ENCODE results near the gene TMEM63A.
A peak's percentile ranks its signal among the peaks of the same experiment; 100 is the strongest.
"Not testable (repeated sequence)": the region's sequence is repeated elsewhere in the genome, so short reads cannot be mapped to it uniquely, and the experiment has no call there.

Gene TMEM63A

GRCh38 chr1:225881959-225882693, at the start of gene TMEM63A:
TMEM63A (minus strand) TSS chr1:225882380; CDS start chr1:225877580, 4,800 bp downstream.
- peak; percentile 94 for DNase-seq

DNA sequence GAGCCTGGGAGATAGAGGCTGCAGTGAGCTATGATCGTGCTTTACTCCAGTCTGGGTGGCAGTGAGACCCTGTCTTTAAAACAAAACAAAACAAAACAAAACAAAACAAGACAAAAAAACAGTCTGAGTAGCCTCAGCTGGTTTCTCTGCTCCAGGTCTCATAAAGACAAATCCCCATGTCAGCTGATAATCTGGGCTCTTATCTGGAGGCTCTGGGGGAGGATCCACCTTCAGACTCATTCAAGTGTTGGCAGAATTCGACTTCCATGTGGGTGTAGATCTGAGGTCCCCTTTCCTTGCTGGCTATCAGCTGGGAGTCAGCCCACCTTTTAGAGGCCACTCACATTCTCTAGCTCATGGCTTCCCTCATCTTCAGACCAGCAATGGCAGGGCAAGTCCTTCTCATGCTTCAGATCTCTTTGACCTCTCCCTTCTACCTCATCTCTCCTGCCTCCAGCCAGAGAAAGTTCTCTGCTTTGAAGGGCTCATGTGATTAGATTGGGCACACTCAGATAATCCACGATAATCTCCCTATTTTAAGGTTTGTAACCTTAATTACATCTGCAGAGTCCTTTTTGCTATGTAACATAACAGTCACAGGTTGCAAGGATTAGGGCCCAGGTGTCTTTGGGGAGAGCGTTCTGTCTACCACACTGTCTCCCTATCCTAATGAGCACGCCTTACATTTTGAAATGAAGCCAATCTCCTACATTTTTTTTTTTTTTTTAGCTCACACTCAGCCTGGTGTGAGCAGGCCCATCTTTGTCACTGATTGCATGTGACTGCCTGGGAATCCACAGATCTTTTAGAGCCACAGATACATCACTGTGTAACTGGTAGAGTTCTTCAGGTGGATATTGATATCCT, 49.3 kb upstream of the TMEM63A start:
- DNase-seq = no peak

DNA sequence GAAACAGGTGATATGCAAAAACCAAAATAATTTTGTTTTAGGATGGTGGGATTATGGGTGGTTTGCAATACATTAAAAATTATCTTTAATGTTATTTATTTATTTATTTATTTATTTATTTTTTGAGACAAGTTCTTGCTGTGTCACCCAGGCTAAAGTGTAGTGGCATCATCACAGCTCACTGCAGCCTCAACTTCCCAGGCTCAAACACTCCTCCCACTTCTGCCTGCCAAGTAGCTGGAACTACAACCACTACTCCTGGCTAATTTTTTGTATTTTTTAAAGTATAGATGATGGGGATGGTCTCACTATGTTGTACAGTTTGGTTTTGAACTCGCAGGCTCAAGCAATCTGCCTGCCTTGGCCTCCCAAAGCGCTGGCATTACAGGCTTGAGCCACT, 48.4 kb upstream of the TMEM63A start:
- DNase-seq = no peak

DNA sequence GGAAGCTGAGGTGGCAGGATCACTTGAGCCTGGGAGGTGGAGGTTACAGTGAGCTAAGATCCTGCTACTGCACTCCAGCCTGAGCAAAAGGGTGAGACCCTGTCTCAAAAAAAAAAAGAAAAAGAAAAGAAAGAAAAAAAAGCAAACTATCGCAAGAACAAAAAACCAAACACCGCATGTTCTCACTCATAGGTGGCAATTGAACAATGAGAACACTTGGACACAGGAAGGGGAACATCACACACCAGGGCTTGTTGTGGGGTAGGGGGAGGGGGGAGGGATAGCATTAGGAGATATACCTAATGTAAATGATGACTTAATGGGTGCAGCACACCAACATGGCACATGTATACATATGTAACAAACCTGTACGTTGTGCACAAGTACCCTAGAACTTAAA, 47.3 kb upstream of the TMEM63A start:
- not testable (repeated sequence) for DNase-seq

- DNase-seq = no peak
Observed at GRCh38 chr1:225928186-225929175, 46.3 kb upstream of the TMEM63A start.

- DNase-seq = no peak
Observed at GRCh38 chr1:225926551-225927113, 44.5 kb upstream of the TMEM63A start.

DNA sequence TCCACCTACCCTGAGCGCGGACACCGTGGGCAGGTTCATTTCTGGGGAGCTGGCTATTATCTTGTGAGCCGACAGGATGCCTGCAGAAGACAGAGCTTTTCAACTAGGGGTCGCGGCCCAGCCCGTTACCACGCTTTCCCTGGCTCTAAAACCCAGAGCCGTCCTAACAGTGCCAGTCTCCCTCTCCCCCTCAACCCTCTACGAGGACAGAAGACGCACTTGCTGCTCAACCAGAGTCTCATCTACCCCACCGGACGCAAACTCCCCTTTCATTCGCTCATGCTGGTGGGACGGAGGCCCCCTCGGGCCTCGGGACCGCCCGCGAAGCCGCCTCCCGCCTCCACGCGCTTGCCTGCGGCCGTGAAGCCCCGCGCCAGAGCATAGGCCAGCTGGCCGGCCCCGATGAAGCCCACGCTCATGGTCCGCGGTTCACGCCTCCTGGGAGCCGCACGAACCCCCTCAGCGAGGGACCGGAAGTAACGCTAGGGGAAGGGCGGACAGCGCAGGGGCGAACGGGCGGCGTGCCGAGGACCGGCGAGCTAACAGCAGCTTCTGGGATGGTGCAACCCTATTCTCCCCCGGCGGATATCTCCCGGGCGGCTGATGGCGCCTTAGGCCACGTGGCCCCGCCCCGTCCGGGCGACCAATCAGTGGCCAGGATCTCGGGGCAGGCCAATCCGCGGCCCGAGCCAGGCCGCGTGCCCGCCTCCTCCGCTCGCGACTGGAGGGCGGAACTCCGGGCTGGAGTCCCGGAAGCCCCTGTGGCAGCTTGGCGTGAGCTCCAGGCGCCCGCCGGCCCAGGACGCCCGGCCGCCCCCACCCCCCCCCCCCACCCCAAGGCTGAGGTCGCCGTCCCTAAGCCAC, 41.7 kb upstream of the TMEM63A start, which contains the start of gene PYCR2:
Gene PYCR2 (minus strand): TSS at position 559 of the 864 bp plus-strand sequence. CDS start 140 bp downstream, at position 419.
- DNase-seq = peak; percentile 92

DNA sequence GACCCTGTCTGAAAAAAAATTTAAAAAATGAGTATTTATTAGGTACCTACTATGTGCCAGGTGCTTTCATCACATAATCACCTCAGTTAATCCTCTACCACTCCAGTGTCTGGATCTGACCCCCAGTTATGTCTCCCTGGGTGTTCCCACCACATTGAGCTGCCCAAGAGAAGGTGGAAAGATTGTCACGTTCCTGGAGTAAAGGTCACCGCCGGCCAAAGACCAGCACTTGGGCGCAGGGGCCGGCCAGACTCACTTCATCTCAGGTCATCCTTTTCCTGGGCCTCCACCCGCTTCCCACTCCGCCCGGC, 41.2 kb upstream of the TMEM63A start:
- DNase-seq = no peak

DNA sequence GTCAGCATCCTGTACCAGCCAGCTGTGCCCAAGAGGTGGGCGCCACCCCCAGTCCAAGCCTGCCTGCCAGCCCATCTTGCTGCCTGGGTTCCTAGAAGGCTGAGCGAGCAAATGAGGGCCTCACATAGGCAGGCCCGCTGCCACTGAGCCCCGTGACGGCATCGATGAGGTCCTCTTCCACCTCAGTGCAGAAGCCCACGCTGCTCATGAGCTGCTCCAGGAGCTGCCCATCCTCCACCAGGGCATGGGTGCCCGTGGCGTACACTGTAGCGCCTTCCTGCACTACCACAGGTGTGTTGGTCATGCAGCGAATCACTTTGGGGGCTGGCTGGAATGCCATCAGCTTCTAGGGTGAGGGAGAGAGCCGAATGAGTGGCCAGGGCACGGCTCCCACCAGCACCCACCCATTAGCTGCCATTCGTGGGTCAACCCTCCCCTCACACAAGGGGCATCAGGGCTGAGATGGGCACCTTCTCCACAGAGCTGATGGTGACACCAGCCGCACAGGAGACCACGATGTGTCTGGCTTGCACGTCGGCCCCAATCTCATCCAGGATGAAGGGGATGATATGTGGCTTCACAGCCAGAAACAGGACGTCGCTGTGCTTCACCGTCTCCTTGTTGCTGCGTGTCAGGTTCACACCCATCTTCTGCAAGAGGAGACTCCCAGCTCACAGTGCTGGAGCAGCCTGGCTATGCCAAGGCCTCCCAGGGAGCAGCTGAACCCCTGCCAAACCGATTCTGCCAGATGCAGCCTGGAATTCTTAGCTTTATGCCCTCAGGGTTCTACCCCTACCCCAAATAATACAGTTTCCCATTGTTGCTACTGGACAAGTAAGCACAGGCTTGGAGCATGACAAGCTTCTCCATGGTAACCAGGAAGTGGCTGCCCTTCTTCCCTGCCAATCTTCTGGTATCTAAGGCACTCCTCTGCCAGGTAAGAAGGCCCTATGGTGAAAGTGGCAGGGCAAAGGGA, 39.8 kb upstream of the TMEM63A start:
- no peak for DNase-seq

GRCh38 chr1:225919906-225920305, 37.7 kb upstream of the TMEM63A start:
- DNase-seq = no peak

DNA sequence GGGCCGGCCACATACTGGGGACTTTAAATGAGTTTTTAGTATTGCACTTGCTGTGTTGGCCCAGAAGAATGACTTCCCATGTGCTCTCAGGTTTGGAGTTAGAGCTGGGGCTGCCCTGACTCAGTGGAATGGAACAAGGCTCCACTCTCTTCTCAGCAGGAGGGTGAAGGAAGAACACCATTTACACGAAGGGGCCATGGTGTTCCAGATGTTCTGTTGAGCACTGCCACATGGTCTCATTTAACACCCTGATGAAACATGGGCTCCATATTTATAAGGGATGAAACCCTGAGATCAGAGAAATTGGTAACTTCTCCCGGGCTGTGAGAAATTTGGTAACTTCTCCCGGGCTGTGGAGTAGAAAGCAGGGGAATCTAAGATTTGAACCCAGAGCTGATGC, 36.1 kb upstream of the TMEM63A start:
- no peak for DNase-seq

DNA sequence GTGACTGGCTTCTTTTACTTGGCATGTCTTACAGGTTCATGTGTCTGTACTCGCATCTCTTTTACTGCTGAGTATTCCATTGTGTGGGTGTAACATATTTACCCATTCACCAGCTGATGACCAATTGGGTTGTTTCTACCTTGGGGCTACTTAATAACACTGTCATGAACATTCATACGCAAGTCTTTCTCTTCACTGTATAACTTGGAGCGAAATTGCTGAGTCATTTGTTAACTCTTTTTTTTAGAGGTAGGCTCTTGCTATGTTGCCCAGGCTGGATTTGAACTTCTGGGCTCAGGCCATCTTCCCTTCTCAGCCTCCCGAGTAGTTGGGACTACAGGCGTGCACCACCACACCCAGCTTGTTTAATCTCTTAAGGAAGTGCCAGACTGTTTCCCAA, 35.4 kb upstream of the TMEM63A start:
- DNase-seq = no peak

DNA sequence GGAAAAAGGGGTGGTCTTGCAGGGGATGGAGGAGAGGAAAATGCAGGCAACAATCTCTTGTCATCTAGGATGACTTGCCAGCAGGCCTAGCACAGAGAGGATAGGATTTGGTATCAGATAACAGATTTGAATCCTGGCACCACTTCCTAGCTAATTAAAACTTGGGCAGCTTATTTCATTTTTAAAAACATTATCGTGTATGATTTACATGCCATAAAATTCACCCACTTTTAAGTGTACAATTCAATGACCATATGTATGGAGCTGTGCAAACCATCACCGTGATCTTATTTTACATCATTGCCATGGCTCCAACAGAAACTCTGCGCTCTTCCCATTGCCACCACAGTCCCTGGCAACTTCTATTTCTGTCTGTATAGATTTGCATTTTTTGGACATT, 34.9 kb upstream of the TMEM63A start:
- no peak for DNase-seq

- DNase-seq = no peak
Observed at GRCh38 chr1:225915538-225915991, 33.4 kb upstream of the TMEM63A start.

DNA sequence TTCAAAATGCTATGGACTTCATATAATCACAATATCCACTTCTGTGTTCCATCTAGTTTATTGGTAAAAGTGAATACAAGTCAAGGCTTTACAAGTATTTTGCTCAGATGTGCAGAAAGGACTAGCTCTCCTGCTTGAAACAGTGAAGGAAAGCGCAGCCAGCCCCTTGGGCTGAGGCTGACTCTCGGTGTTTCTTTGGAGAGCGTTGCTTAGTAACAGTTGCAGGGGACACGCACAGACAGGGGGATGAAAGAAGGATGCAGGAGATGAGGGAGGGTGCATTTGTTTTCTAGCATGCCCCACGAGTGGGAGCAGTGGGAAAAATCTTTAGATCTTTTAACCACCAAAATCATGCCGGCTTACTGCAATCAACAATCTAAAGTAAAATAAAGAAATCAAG, 32.8 kb upstream of the TMEM63A start:
- no peak for DNase-seq

GRCh38 chr1:225914391-225914790, 32.2 kb upstream of the TMEM63A start:
- DNase-seq = no peak

DNA sequence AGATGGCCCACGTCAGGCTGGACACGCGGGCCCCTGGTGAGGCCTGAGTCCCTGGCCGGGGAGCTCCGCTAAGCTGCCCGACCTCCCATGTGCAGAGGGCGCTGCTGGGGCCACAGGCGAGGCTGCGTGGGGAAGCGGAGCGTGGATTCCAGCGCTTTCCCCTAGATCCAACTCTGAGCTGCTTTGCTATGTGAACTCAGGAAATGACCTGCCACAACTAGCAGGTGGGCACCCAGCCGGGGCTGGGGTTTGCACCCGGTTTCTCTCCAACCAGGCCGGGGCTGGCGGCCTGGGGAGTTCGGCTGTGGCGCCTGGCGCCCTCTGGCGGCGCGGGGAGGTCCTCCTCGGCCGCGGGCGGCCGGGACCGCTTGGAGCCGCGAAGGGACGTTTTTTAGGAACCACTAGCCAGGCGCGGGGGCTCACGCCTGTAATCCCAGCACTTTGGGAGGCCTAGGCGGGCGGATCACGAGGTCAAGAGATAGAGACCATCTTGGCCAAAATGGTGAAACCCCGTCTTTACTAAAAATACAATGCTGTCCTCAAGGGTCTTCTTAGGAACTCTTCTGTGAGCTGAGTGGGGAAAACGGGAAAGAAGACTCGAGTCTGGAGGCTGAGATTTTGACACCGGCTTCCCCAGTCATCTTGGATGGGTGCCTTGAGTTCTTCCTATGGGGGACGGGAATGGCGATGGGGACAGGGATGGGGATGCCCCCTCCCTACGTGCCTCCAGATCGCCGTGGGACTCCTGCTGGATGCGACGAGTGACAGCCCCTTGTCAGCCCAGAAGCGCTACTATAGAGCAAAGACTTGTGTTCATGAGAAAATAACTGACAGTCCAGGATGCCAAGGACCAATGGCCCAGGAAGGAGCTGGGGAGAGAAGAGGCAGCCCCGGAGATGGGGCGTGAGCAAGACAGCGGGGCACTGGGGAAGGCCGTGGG, 29.3 kb upstream of the TMEM63A start:
- DNase-seq = peak; percentile 73

DNA sequence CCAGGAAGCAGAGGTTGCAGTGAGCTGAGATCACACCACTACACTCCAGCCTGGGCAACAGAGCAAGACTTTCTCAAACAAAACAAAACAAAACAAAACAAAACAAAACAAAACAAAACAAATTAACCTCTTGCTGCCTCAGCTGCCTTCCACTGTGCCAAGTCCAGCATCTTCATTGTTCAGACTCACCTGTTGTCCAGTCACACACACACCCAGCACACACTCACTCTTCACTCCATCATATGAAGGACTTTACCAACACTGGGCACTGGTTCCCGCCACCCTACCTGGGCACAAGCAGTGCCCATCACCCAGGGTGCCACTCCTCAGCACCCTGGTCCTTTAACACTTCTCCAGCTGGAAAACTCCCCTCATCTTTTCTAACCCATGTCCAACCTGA, 27.3 kb upstream of the TMEM63A start:
- no peak for DNase-seq

DNA sequence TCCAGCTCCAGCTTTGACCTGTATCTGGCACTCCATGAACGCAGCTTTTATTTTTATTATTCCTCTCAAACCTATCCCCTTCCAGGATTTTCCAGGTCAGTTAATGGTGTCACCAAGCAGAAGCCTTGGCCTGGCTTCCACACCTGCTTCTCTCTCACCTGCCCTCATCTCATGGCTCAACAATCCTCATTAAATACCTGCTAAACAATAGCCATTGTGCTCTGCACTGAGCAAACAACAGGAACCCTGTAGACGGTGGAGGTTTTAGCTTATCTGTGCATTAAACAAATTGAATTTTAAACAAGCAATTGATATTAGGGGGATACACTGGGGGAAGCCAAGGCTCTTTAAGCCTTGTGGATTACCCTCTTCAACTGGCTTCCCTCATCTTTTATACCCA, 26.6 kb upstream of the TMEM63A start:
- DNase-seq = no peak

Measured in activated CD4-positive, alpha-beta T cell treated with anti-CD3 and anti-CD28 coated beads, Interleukin-2, amount 50 U/mL, for 1 hour (primary cell).